NCI-H2081 (cell line): ENCODE data around the gene ZBTB11.
"Not testable (repeated sequence)": the region's sequence is repeated elsewhere in the genome, so short reads cannot be mapped to it uniquely, and the experiment has no call there.

Experiments
- DNase-seq, 2 experiments: peaks; one replicate each; lab custom pipeline; 2025; lab: John Stamatoyannopoulos, UW

Gene ZBTB11

GRCh38 chr3:101615525-101615924 is 61.4 kb downstream of the ZBTB11 start:
- DNase-seq = no peak

DNA sequence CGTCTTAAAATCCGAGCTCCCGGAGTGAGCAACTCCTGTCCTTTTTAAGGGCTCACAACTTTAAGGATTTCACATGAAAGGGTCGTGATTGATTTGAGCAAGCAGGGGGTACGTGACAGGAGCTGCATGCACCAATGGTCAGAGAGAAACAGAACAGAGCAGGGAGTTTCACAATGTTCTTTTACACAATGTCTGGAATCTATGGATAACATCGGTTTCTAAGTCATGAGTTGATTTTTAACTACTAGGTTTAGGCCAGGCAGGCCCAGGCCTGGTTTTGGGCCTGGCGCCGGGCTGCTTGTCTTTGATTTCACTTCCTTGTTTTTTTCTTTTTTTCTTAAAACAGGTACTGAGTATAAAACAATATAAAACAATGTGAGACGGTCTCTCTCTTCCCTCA is 63.9 kb downstream of the ZBTB11 start:
- not testable (repeated sequence) for DNase-seq

DNA sequence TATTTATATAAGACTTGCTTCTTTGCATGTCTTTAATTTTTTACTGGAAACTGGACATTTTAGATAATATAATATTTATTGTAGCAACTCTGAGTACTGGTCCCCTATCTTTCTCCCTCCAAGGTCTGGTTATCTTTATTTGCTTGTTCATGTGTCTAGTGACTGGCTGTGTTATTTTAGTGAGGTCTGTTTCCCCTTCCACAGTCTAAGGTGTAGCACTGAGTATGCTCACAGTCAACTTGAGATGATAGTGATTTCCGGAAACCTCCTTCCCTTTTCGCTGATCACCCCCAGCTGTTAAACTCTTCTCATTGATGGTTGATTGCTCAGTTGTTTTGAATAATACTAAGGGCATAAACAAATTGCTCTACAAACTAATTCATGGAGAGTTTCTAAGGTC is 65.9 kb downstream of the ZBTB11 start:
- DNase-seq = no peak

DNA sequence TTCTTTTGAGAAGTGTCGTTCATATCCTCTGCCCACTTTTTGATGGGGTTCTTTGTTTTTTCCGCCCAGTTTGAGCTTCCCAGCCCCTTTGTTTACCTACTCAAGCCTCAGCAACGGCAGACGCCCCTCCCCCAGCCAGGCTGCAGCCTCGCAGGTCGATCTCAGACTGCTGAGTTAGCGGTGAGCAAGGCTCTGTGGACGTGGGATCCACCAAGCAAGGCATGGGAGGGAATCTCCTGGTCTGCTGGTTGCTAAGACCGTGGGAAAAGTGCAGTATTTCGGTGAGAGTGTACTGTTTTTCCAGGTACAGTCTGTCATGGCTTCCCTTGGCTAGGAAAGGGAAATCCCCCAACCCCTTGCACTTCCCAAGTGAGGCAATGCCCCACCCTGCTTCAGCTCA is 71.5 kb downstream of the ZBTB11 start:
- DNase-seq = not testable (repeated sequence)

DNA sequence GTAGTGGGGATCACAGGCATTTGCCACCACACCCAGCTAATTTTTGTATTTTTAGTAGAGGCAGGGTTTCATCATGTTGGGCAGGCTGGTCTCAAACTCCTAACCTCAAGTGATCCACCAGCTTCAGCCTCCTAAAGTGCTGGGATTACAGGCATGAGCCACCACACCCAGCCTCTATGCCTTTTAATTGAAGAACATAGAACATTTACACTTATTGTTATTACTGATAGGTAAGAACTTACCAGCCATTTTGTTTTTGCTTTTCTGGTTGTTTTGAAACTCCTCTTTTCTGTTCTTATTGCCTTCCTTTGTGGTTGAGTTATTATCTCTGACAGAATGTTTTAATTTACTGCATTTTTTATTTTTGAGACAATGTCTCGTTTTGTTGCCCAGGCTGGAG is 73.7 kb downstream of the ZBTB11 start:
- DNase-seq = no peak

GRCh38 chr3:101602731-101603130 is 74.2 kb downstream of the ZBTB11 start:
- DNase-seq = no peak
